K562 (cell line): ENCODE results near the gene SEC14L2. TPM values are rescaled to one million over a fixed set of nuclear protein-coding genes. Genes with fewer than 3 reads are reported as not detected.
A peak's percentile ranks its signal among the peaks of the same experiment; 100 is the strongest.

ENCODE experiments used
- ATAC-seq: fragments of 200-7000 bp; cut with Tn5 transposase; 3 replicates; pipeline ENCODE4 v1.9.1; 2020; ENCODE audit warnings: moderate library complexity
- BruUV-seq: library from RNA; stranded (reverse); fragments of 400-500 nt; replicated peaks from 2 replicates; lab custom pipeline; 2021; lab: Mats Ljungman, UMichigan
- CTCF ChIA-PET: fragments of 300-600 bp; formaldehyde crosslinking; extraction: SDS; loops from one replicate; lab custom pipeline; 2021; ENCODE audit warnings: low intra/inter-chr PET ratio; lab: Yijun Ruan, JAX
- POLR2A ChIA-PET: fragments of 300-600, 350-650 bp; sonication (Branson Sonifier 250); formaldehyde crosslinking; extraction: SDS; loops from one replicate; lab custom pipeline; 2021; ENCODE audit warnings: antibody characterized with exemption, inconsistent platforms; lab: Yijun Ruan, JAX
- DNase-seq, 4 experiments: peaks; one replicate each; pipeline versions ENCODE4 v3.0.0 to v3.0.0-alpha.2; 2011 to 2018; ENCODE audit warnings: low spot score in 3 of 4, mixed read lengths in 3 of 4; ENCODE audit errors: extremely low read depth in 1 of 4
- FAIRE-seq: peaks from 2 replicates; lab custom pipeline; 2011; peaks lifted over from hg19 to GRCh38; lab: Jason Lieb, UNC
- H2AFZ ChIP-seq: 2 replicates; pipeline ENCODE4 v1.6.0; 2011; ENCODE audit warnings: low read depth, low read length, control low read depth, inconsistent platforms
- H3K27ac ChIP-seq: fragments of 200-600 bp; 3 replicates; pipeline ENCODE4 v1.8.0; 2011; ENCODE audit warnings: low read depth, mild to moderate bottlenecking, control low read depth, inconsistent platforms, low read length, moderate library complexity, mixed read lengths; ENCODE audit errors: extremely low read depth
- H3K27me3 ChIP-seq, 2 experiments: fragments of 300-600 bp in 1 of 2; 2 replicates in 1 of 2; 3 replicates in 1 of 2; pipeline versions ENCODE4 v1.6.0 to v1.8.0; 2011; ENCODE audit warnings: inconsistent platforms in 2 of 2, low read length in 2 of 2, mild to moderate bottlenecking in 1 of 2, mixed read lengths in 1 of 2, moderate library complexity in 1 of 2; ENCODE audit not compliant: control insufficient read depth in 2 of 2, insufficient read depth in 2 of 2
- H3K36me3 ChIP-seq: fragments of 300-600 bp; 3 replicates; pipeline ENCODE4 v1.8.0; 2011; ENCODE audit warnings: mild to moderate bottlenecking, low read length, inconsistent platforms; ENCODE audit not compliant: control insufficient read depth, insufficient read depth
- H3K4me1 ChIP-seq, 2 experiments: fragments of 200-600 bp in 1 of 2; replicated peaks in 1 of 2; 2 replicates in 1 of 2; 3 replicates in 1 of 2; pipeline versions ENCODE4 v1.5.1 to v1.8.0; 2011; ENCODE audit warnings: inconsistent platforms in 2 of 2, low read length in 2 of 2, mild to moderate bottlenecking in 1 of 2, mixed read lengths in 1 of 2, moderate library complexity in 1 of 2; ENCODE audit not compliant: control insufficient read depth in 2 of 2, insufficient read depth in 2 of 2
- H3K4me2 ChIP-seq: 2 replicates; pipeline ENCODE4 v1.6.1; 2011; ENCODE audit warnings: low read length, control low read depth, inconsistent platforms, mixed read lengths; ENCODE audit not compliant: insufficient read depth
- H3K4me3 ChIP-seq: fragments of 200-600 bp; sonication (generic), shearing (Covaris generic); 2 replicates; pipeline ENCODE4 v1.5.1; 2016; ENCODE audit warnings: control low read depth, inconsistent platforms
- H3K79me2 ChIP-seq: fragments of 200-600 bp; 3 replicates; pipeline ENCODE4 v1.8.0; 2011; ENCODE audit warnings: low read length, inconsistent platforms; ENCODE audit not compliant: control insufficient read depth, insufficient read depth
- H3K9ac ChIP-seq, 2 experiments: 2 replicates each; pipeline versions ENCODE4 v1.6.0 to v1.6.1; 2011; ENCODE audit warnings: low read depth in 2 of 2, low read length in 2 of 2, control low read depth in 1 of 2, inconsistent platforms in 1 of 2, mild to moderate bottlenecking in 1 of 2, mixed read lengths in 1 of 2; ENCODE audit not compliant: insufficient read depth in 1 of 2
- H3K9me1 ChIP-seq: one replicate; pipeline ENCODE4 v1.6.0; 2011; ENCODE audit warnings: inconsistent platforms, mild to moderate bottlenecking, low read length, moderate library complexity; ENCODE audit not compliant: control insufficient read depth, insufficient read depth
- H3K9me3 ChIP-seq: replicated peaks from 2 replicates; pipeline ENCODE4 v1.5.1; 2011; ENCODE audit warnings: low read depth, low read length, inconsistent platforms; ENCODE audit not compliant: control insufficient read depth, insufficient read depth
- H4K20me1 ChIP-seq: replicated peaks from 2 replicates; pipeline ENCODE4 v1.6.1; 2011; ENCODE audit warnings: low read length, inconsistent platforms, mixed read lengths; ENCODE audit not compliant: control insufficient read depth, insufficient read depth
- BCOR ChIP-seq: fragments of 450-650 bp; IDR thresholded peaks from 2 replicates; pipeline ENCODE4 v1.6.1; 2016
- FOXP1 ChIP-seq: sonication (generic); formaldehyde crosslinking; IDR thresholded peaks from 2 replicates; pipeline ENCODE4 v1.8.0; 2022; ENCODE audit warnings: mild to moderate bottlenecking, missing genetic modification reagents
- RBM25 ChIP-seq: fragments of 200-400 bp; formaldehyde crosslinking; IDR thresholded peaks from 2 replicates; pipeline ENCODE4 v1.6.1; 2018; ENCODE audit warnings: low read length, low read depth, moderate library complexity; ENCODE audit not compliant: severe bottlenecking
- RBM34 ChIP-seq: fragments of 200-400 bp; formaldehyde crosslinking; IDR thresholded peaks from 2 replicates; pipeline ENCODE4 v1.6.1; 2018; ENCODE audit warnings: low read length, borderline replicate concordance; ENCODE audit not compliant: insufficient read depth
- ZFP36 ChIP-seq: fragments of 150-350 bp; IDR thresholded peaks from 2 replicates; pipeline ENCODE4 v1.6.1; 2018; ENCODE audit warnings: low read length, low read depth; ENCODE audit not compliant: partially characterized antibody
- WGBS: fragments of 100-300 bp; shearing (Covaris generic); methylation state at CpG from one replicate; pipeline ENCODE4 v1.1.6; 2016; ENCODE audit warnings: low coverage, mixed read lengths; ENCODE audit not compliant: insufficient coverage; ENCODE audit errors: missing lambda C conversion rate; 5-methylcytosine and 5-hydroxymethylcytosine counted together
- in situ Hi-C: fragments of 300-500 bp; cut with MboI; formaldehyde crosslinking; loops from 4 replicates; pipeline ENCODE4 v1.15.0; 2018; ENCODE audit warnings: inconsistent platforms, mixed read lengths
- intact Hi-C: fragments of 100-400 bp; cut with micrococcal nuclease; formaldehyde crosslinking; loops from 2 replicates; pipeline ENCODE4 v1.14.2; 2022
- polyA plus RNA-seq, 8 experiments: library from polyadenylated mRNA; depleted of rRNA in 4 of 8; stranded (reverse) in 5 of 8; unstranded in 3 of 8; fragments of >200 nt; fragmentation: Nextera tagmentation in 2 of 8; fragmentation: Illumina TruSeq in 1 of 8; extraction: Ambion mirVana in 2 of 8; extraction: Trizol in 1 of 8; gene quantifications; 2 replicates each; pipeline versions ENCODE4 v1.2.1 to v1.2.3, GENCODE V29; 2011 to 2014; ENCODE audit warnings: inconsistent platforms in 1 of 8, missing spikeins in 1 of 8
- total RNA-seq, 7 experiments: library from RNA; depleted of rRNA in 6 of 7; stranded (reverse); fragments of >200 nt in 6 of 7; fragmentation: Illumina TruSeq in 2 of 7; extraction: Trizol in 2 of 7; gene quantifications; 2 replicates each; pipeline versions ENCODE4 v1.2.1 to v1.2.3, GENCODE V29; 2011 to 2021; ENCODE audit warnings: low replicate concordance in 1 of 7

SEC14L2 gene
- total and polyA plus RNA-seq, 9 of the 15 experiments (the other 6 are each of a cell fraction or from before 2014, with no cell fraction given), result 0.03 to 0.17 (median 0.10) TPM

GRCh38 chr22:30393885-30394284, 2.9 kb upstream of the SEC14L2 start:
- in situ Hi-C loops, result loop anchor here (5.0 to 25.0 kb wide), 5 partner anchors 33 to 361 kb away; partner anchors contain the start of genes MTFP1 and OSM
- Histone ChIP-seq H3K4me2 (no peak overlapping the region), H3K27me3 (no peaks in the 10 kb centered on the region), H3K27ac (no peak overlapping the region), H3K9ac (no peak overlapping the region; a peak in 1 of 4 replicates), H3K9me1 (no peaks in the 10 kb centered on the region), H3K79me2 (no peaks in the 10 kb centered on the region), H2AFZ (no peak overlapping the region), H3K4me1 (peaks cover 9 to 33% of the 10 kb centered on the region in 2 experiments; a peak in 3 of 5 replicates), H3K36me3 (no peaks in the 10 kb centered on the region), H4K20me1 (0 out of 2 replicates have a peak, but pooled peaks cover 6% of the 10 kb centered on the region), H3K9me3 (peaks cover 8% of the 10 kb centered on the region; the same call in 1 of the 2 replicates), H3K4me3 (no peak overlapping the region)
- no TSS peak for BruUV-seq
- DNase-seq, result no peak
- ChIA-PET CTCF (no interaction called here), POLR2A (interaction anchor here (0.8 kb wide), 1 partner anchor 83 kb away, joined by 3 read pairs; no protein-coding TSS in a partner anchor)
- WGBS, result 100% methylated on average over 1 of the region's 3 CpGs
- no peak for FAIRE-seq
- no peak for ATAC-seq
- intact Hi-C loops, result loop anchor here (5.0 kb wide), 2 partner anchors 53 to 363 kb away; no protein-coding TSS in a partner anchor
- no peak for TF ChIP-seq RBM34
- TF ChIP-seq RBM25, result peak; percentile 34
- TF ChIP-seq BCOR, result peak; percentile 25; the same call in 1 of the 2 replicates
- no peak for TF ChIP-seq FOXP1 (CRISPR knock-in tag)
- peak; percentile 47 for TF ChIP-seq ZFP36
- TF ChIP-seq, all 486 proteins: peak for 3
